ENCODE results near the gene FUBP3.
A peak's percentile ranks its signal among the peaks of the same experiment; 100 is the strongest.
"Not testable (repeated sequence)": the region's sequence is repeated elsewhere in the genome, so short reads cannot be mapped to it uniquely, and the experiment has no call there.

FUBP3 gene

GRCh38 chr9:130682421-130683121 is 103.2 kb downstream of the FUBP3 start:
- peak; percentile 48 for DNase-seq (ENCODE audit: low read depth)

DNA sequence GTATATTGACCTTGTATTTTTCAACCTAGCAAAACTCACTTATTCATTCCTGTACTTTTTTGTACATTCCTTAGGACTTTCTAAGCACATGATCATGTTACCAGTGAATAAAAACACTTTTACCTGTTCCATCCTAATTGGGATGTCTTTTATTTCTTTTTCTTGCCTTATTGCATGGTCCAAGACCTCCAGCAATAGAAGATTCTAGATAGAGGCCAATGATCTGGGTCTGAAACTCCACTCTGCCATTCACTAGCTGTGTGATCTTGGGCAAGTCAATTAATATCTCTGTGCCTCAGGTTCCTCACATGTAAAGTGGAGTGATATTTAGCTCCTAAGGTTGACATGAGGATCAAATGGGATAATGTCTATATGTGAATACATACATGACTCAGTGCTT is 105.7 kb downstream of the FUBP3 start:
- no peak for DNase-seq (ENCODE audit: low read depth)

DNA sequence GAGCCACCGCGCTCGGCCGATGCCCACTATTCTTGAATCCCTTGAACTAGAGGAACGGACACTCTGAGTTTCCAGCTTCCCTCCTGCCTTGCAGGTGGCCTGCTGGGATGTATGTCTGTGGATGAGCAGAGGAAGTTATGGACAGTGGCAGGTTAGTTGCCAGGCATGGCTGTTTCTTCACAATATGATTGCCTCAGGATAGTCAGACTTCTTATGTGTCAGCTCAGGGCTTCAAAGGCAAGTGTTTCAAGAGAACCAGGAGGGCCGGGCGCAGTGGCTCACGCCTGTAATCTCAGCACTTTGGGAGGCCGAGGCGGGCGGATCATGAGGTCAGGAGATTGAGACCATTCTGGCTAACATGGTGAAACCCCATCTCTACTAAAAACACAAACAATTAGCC is 106.6 kb downstream of the FUBP3 start:
- DNase-seq (ENCODE audit: low read depth): not testable (repeated sequence)

DNA sequence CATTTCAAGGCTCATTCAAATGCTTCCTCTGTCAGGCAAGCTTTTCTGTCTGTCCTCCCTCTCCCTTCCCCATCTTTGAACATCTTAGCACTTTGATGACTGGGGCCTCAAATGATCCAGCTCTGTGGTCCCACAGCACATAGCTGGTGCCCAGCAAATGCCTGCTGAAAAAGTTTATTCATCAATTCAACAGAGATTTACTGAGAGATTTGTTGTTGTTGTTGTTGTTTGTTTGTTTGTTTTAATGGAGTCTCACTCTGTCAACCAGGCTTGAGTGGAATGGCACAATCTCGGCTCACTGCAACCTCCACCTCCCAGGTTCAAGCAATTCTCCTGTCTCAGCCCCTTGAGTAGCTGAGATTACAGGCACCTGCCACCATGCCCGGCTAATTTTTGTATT is 108.2 kb downstream of the FUBP3 start:
- DNase-seq (ENCODE audit: low read depth): no peak
